Stomach (tissue), 9 donors: Measurements from ENCODE around the gene PLP1. TPM values are rescaled to one million over a fixed set of nuclear protein-coding genes. Genes with fewer than 3 reads are reported as not detected.
A peak's percentile ranks its signal among the peaks of the same experiment; 100 is the strongest.

ENCODE experiments used
- DNase-seq, 2 donors: peaks; one replicate each; pipeline versions ENCODE4 v3.0.0 to v3.0.0-alpha.2; 2013 to 2019
- H3K27ac ChIP-seq, 5 donors: fragments of 200-600 bp in 4 of 5; sonication (generic) in 4 of 5; one replicate each; pipeline ENCODE4 v1.5.1; 2013 to 2019; ENCODE audit warnings: mild to moderate bottlenecking in 1 of 5, moderate library complexity in 1 of 5
- H3K27me3 ChIP-seq, 3 donors: fragments of 200-600 bp; sonication (generic); one replicate each; pipeline ENCODE4 v1.5.1; 2017 to 2019; ENCODE audit warnings: mixed run types in 1 of 3
- H3K36me3 ChIP-seq, 4 donors: fragments of 200-600 bp; sonication (generic); 1 replicate in 3 of 4; 2 replicates in 1 of 4; pipeline ENCODE4 v1.5.1; 2016 to 2019
- H3K4me1 ChIP-seq, 4 donors: fragments of 200-600 bp; sonication (generic); one replicate each; pipeline ENCODE4 v1.5.1; 2016 to 2019
- H3K4me3 ChIP-seq, 4 donors: fragments of 200-600 bp; sonication (generic) in 3 of 4; one replicate each; pipeline ENCODE4 v1.5.1; 2016 to 2019; ENCODE audit warnings: mild to moderate bottlenecking in 1 of 4
- H3K9me3 ChIP-seq, 4 donors: fragments of 200-600 bp; sonication (generic); one replicate each; pipeline ENCODE4 v1.5.1; 2016 to 2019
- CTCF ChIP-seq, 7 experiments: fragments of 450-650 bp in 4 of 7; fragments of 200-600 bp in 3 of 7; sonication (generic) in 3 of 7; IDR thresholded peaks; one replicate each; pipeline ENCODE4 v1.5.1; 2016 to 2019; ENCODE audit warnings: antibody characterized with exemption in 7 of 7, control low read depth in 2 of 7, mild to moderate bottlenecking in 1 of 7
- EP300 ChIP-seq: sonication (generic); formaldehyde crosslinking; IDR thresholded peaks from one replicate; pipeline ENCODE4 v1.6.1; 2017; ENCODE audit warnings: antibody characterized with exemption
- POLR2A ChIP-seq, 4 donors: fragments of 450-650 bp; IDR thresholded peaks; one replicate each; pipeline ENCODE4 v1.6.1; 2016; ENCODE audit warnings: antibody characterized with exemption in 4 of 4, control low read depth in 2 of 4, mild to moderate bottlenecking in 1 of 4, moderate library complexity in 1 of 4
- POLR2AphosphoS5 ChIP-seq, 3 donors: sonication (generic); formaldehyde crosslinking; IDR thresholded peaks; one replicate each; pipeline ENCODE4 v1.6.1; 2016; ENCODE audit warnings: antibody characterized with exemption in 3 of 3
- WGBS, 5 donors: extraction: QIAGEN DNeasy Blood & Tissue Kit in 3 of 5; methylation state at CpG; one replicate each; pipeline versions ENCODE4 v1.1.5 to v1.1.7; 2013 to 2018; 5-methylcytosine and 5-hydroxymethylcytosine counted together
- intact Hi-C: fragments of 100-400 bp; cut with DNase I; formaldehyde crosslinking; loops from one replicate; pipeline ENCODE4 v1.15.1; 2023; ENCODE audit warnings: low total_unique reads
- polyA plus RNA-seq, 3 donors: library from polyadenylated mRNA; stranded (reverse); fragments of 200-250 nt; gene quantifications; one replicate each; pipeline ENCODE4 v1.2.3, GENCODE V29; 2013
- total RNA-seq, 5 donors: library from RNA; depleted of rRNA; stranded (reverse); fragments of >200 nt; gene quantifications; one replicate each; pipeline versions ENCODE4 v1.1.0 to v1.2.3, GENCODE V29; 2014 to 2016
- donor health status: healthy with polysubstance abuse.
- donor health status: Bipolar disorder and iron deficiency.
- donor health status: healthy.

The PLP1 gene
- total and polyA plus RNA-seq, 8 donors, result 2.2 to 36.9 (median 6.3) TPM

GRCh38 chrX:103773445-103773844 lies 3.2 kb upstream of the PLP1 start:
- Histone ChIP-seq H3K9me3 (no peaks in the 10 kb centered on the region), H3K27ac (no peak overlapping the region), H3K4me1 (no peaks in the 10 kb centered on the region), H3K4me3 (no peak overlapping the region), H3K27me3 (peaks cover 0 to 12% (median 4%) of the 10 kb centered on the region in 3 donors), H3K36me3 (no peaks in the 10 kb centered on the region)
- intact Hi-C loops, result no loop called here
- no peak for TF ChIP-seq EP300
- no peak for TF ChIP-seq CTCF (IDR thresholded peaks at IDR 0.05)
- no peak for TF ChIP-seq POLR2A (IDR thresholded peaks at IDR 0.05)
- TF ChIP-seq POLR2AphosphoS5 (IDR thresholded peaks at IDR 0.05), result no peak
- WGBS, 5 donors, result 55 to 70% (median 64%) methylated on average over 3 of the region's 3 CpGs
- no peak for DNase-seq

DNA sequence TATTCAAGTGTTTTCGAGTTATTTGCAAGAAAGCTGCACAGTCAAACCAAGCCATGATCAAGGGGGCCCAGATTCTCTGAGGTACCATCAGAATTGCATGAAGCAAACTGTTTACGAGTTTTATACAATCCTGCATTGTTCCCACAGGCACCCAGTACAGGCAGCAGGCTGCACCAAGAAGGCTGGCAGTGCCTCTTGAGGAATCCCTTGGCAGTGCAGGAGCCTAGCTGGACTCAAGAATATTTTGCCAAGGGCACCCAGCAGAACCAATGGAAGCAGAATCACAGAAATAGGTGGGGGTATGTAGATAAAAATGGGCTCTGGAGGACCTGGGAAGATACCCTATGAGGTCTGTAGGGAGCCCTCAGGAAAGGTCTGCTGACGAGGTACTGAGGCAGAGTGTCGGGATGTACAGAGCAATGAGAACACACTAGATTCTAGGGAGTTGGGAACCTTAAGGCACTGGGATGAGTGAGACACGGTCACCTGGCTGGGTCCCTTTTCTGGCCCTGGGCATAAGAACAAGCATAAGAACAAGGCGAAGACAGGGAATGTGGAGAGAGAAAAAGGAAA lies 2.5 kb upstream of the PLP1 start:
- WGBS, 5 donors, result 66 to 78% (median 74%) methylated on average over 6 of the region's 6 CpGs
- Histone ChIP-seq H3K4me1 (no peaks in the 10 kb centered on the region), H3K27ac (no peak overlapping the region), H3K36me3 (no peaks in the 10 kb centered on the region), H3K27me3 (peaks cover 0 to 12% (median 4%) of the 10 kb centered on the region in 3 donors), H3K4me3 (no peak overlapping the region), H3K9me3 (no peaks in the 10 kb centered on the region)
- TF ChIP-seq CTCF (IDR thresholded peaks at IDR 0.05) (peak in 3 of 7 experiments; percentile 11 to 32 (median 28)), POLR2AphosphoS5 (IDR thresholded peaks at IDR 0.05) (no peak)
- DNase-seq, result peak in 1 of 2 donors; percentile 57
- intact Hi-C loops, result no loop called here

DNA sequence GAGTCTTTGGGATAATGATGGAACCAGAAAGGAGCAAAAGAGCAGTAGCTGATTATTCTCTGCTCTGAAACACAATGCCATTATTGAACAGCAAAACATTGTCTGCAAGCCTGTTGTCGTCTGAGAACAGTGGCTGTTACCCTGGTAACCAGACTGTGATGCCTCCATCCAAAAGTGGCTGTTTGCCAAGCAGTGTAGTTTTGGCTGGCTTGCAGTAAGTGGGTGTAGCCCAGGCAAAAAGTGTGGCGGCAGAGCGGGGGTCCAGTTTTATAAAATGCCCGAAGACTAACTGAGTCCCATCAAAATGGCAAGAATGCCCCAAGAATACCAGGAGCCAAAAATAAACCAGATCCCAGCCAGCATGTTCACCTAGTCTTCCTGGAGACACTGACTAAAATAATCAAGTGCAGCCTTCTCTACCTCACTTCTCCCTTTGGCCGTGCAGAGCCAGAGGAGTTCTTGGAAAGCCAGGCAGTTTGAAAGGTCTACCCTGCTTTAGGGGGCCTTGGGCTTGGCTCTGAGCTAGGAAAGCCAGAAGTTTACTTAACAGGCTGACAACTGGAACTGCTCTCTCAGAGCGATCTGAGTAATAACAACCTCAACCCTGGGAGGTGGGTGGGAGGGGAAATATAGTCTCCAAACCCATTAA lies 2.6 kb downstream of the PLP1 start:
- TF ChIP-seq POLR2AphosphoS5 (IDR thresholded peaks at IDR 0.05) (no peak), EP300 (no peak), POLR2A (IDR thresholded peaks at IDR 0.05) (no peak), CTCF (IDR thresholded peaks at IDR 0.05) (no peak)
- 43 to 61% (median 58%) methylated on average over 6 of the region's 6 CpGs for WGBS, 5 donors
- no peaks in the 10 kb centered on the region for H3K4me1 ChIP-seq
- intact Hi-C loops, result no loop called here
- no peaks in the 10 kb centered on the region for H3K9me3 ChIP-seq
- H3K36me3 ChIP-seq, result no peaks in the 10 kb centered on the region
- H3K27me3 ChIP-seq, result peaks cover 0 to 16% (median 0%) of the 10 kb centered on the region in 3 donors
- no peak overlapping the region for H3K4me3 ChIP-seq
- peak in 1 of 2 donors; percentile 67 for DNase-seq
- no peak overlapping the region for H3K27ac ChIP-seq

DNA sequence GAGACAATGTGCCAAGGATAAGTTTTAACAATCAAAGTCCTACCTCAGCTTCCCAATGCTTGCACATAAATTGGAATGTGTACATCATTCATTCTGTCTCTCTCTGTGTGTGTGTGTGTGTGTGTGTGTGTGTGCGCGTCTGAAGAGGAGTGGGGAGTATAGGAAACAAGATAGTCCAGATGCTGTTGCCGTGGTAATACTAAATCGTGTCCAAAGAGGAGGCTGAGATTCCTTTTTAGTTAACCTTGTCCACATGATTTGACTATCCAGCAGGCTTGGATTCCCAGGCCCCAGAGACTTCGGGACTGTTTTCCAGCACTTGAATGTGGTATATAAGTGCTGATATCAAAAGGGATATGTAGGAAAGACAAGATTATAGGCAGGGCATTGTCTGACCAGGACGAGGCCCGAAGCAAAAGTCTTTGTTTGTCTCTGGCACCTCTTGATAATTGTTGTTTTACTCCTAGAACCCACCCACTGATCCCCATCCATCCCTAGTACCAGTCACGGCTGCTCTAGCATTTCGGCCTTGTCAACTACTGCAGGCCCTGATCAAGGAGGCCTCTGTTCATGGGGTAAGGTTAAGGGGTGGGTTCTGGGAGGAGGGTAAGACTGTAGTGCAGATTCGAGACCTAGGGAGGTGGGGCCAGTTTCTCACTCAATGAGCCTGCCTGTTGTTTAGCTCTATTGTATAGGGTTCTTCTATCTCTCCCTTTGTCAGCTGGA lies 3.9 kb downstream of the PLP1 start:
- H3K4me3 ChIP-seq, result no peak overlapping the region
- TF ChIP-seq POLR2AphosphoS5 (IDR thresholded peaks at IDR 0.05), result no peak
- intact Hi-C loops, result no loop called here
- H3K36me3 ChIP-seq, result no peaks in the 10 kb centered on the region
- DNase-seq, result no peak
- no peak overlapping the region for H3K27ac ChIP-seq
- 67 to 88% (median 81%) methylated on average over 8 to 10 of the region's 10 CpGs for WGBS, 5 donors
- H3K27me3 ChIP-seq, result peaks cover 0 to 7% (median 0%) of the 10 kb centered on the region in 3 donors
- H3K9me3 ChIP-seq, result no peaks in the 10 kb centered on the region
- no peaks in the 10 kb centered on the region for H3K4me1 ChIP-seq

DNA sequence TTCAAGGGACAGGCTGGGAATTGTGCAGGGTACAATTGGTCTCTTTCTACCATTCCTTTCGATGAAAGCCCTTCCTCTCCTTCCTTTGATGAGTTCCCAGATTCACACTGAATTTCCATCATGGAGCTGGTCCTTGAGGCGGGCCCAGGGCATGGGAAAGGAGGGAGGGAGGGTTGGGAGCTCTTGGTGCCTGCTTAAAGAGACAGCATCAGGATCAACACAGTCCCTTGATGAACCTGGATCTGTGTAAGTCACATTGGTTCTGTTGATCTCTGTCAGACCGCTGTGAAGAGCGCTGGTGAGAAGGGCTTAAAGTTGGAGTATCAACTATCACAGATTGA lies 4.4 kb downstream of the PLP1 start:
- Histone ChIP-seq H3K4me1 (no peaks in the 10 kb centered on the region), H3K36me3 (no peaks in the 10 kb centered on the region), H3K9me3 (no peaks in the 10 kb centered on the region), H3K4me3 (no peak overlapping the region), H3K27me3 (peaks cover 0 to 4% (median 0%) of the 10 kb centered on the region in 3 donors), H3K27ac (no peak overlapping the region)
- DNase-seq, result no peak
- TF ChIP-seq POLR2A (IDR thresholded peaks at IDR 0.05), result no peak
- no peak for TF ChIP-seq EP300
- TF ChIP-seq CTCF (IDR thresholded peaks at IDR 0.05), result no peak
- TF ChIP-seq POLR2AphosphoS5 (IDR thresholded peaks at IDR 0.05), result no peak
- intact Hi-C loops, result no loop called here
- 73 to 82% (median 79%) methylated on average over 2 to 4 of the region's 4 CpGs for WGBS, 5 donors
